Skeletal muscle tissue (tissue), 4 donors: ENCODE results near the gene BNIPL. TPM values are rescaled to one million over a fixed set of nuclear protein-coding genes. Genes with fewer than 3 reads are reported as not detected.

ENCODE experiments used
- H3K27ac ChIP-seq: one replicate; pipeline ENCODE4 v1.7.0; 2013; ENCODE audit warnings: mild to moderate bottlenecking, low read depth, low read length, inconsistent platforms
- H3K27me3 ChIP-seq, 3 donors: one replicate each; pipeline ENCODE4 v1.7.0; 2013; ENCODE audit warnings: low read length in 3 of 3; ENCODE audit not compliant: control insufficient read depth in 3 of 3, insufficient read depth in 3 of 3
- H3K36me3 ChIP-seq, 3 donors: one replicate each; pipeline ENCODE4 v1.7.0; 2013; ENCODE audit warnings: low read length in 3 of 3; ENCODE audit not compliant: control insufficient read depth in 3 of 3, insufficient read depth in 3 of 3
- H3K4me1 ChIP-seq, 3 donors: one replicate each; pipeline ENCODE4 v1.7.0; 2013; ENCODE audit warnings: low read length in 3 of 3, mild to moderate bottlenecking in 3 of 3; ENCODE audit not compliant: control insufficient read depth in 3 of 3, insufficient read depth in 3 of 3
- H3K4me3 ChIP-seq, 3 donors: one replicate each; pipeline ENCODE4 v1.7.0; 2013; ENCODE audit warnings: low read length in 3 of 3
- H3K9ac ChIP-seq, 3 donors: one replicate each; pipeline ENCODE4 v1.7.0; 2013; ENCODE audit warnings: low read length in 3 of 3, mild to moderate bottlenecking in 3 of 3, moderate library complexity in 2 of 3, low read depth in 1 of 3
- H3K9me3 ChIP-seq, 3 donors: one replicate each; pipeline ENCODE4 v1.7.0; 2013; ENCODE audit warnings: low read length in 3 of 3; ENCODE audit not compliant: control insufficient read depth in 3 of 3
- total RNA-seq: library from RNA; depleted of rRNA; stranded (reverse); fragments of >200 nt; gene quantifications from one replicate; pipeline ENCODE4 v1.2.3, GENCODE V29; 2014
- donor health status: Osteomylitis.

BNIPL gene, protein sequence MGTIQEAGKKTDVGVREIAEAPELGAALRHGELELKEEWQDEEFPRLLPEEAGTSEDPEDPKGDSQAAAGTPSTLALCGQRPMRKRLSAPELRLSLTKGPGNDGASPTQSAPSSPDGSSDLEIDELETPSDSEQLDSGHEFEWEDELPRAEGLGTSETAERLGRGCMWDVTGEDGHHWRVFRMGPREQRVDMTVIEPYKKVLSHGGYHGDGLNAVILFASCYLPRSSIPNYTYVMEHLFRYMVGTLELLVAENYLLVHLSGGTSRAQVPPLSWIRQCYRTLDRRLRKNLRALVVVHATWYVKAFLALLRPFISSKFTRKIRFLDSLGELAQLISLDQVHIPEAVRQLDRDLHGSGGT
- 0.52 TPM for total RNA-seq

GRCh38 chr1:151036356-151036755 is at the start of gene BNIPL:
BNIPL (plus strand) TSS chr1:151036586; CDS start chr1:151036726, 140 bp downstream.
- Histone ChIP-seq H3K36me3 (peaks cover 14 to 24% (median 23%) of the 10 kb centered on the region in 3 donors), H3K27ac (no peak within 1 kb of the TSS)

DNA sequence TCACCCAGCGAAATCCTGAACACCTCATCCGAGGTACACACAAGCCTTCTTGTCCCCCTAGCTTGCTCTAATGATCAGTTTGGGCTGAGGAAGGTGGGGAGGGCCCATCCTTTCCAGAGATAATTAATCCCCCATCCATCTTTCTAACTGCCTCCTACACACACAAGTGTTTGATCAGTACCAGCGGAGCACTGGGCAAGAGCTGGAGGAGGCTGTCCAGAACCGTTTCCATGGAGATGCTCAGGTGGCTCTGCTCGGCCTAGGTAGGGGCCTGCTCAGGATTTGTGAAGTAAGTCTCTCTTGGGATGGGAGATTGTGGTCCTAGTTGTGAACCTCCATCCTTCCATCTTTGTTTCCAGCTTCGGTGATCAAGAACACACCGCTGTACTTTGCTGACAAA is 48.5 kb upstream of the BNIPL start:
- Histone ChIP-seq H3K4me1 (peaks cover 0 to 3% (median 0%) of the 10 kb centered on the region in 3 donors), H3K27ac (no peak overlapping the region), H3K4me3 (no peak overlapping the region), H3K9ac (no peak overlapping the region), H3K27me3 (no peaks in the 10 kb centered on the region), H3K9me3 (no peaks in the 10 kb centered on the region), H3K36me3 (no peaks in the 10 kb centered on the region)

More at GRCh38 chr1:151036356-151036755, at the start of gene BNIPL:
- no peak within 1 kb of the TSS for H3K4me3 ChIP-seq
- H3K27me3 ChIP-seq, result no peaks in the 10 kb centered on the region
- no peaks in the 10 kb centered on the region for H3K4me1 ChIP-seq
- no peaks in the 10 kb centered on the region for H3K9me3 ChIP-seq
- no peak within 1 kb of the TSS for H3K9ac ChIP-seq

GRCh38 chr1:150992626-150993025 is 43.8 kb upstream of the BNIPL start:
- Histone ChIP-seq H3K4me3 (no peak overlapping the region), H3K36me3 (peaks cover 5 to 10% (median 9%) of the 10 kb centered on the region in 3 donors), H3K9ac (no peak overlapping the region), H3K27me3 (no peaks in the 10 kb centered on the region), H3K4me1 (peaks cover 9 to 11% (median 9%) of the 10 kb centered on the region in 3 donors), H3K9me3 (no peaks in the 10 kb centered on the region), H3K27ac (no peak overlapping the region)

- Histone ChIP-seq H3K9ac (no peak overlapping the region), H3K9me3 (no peaks in the 10 kb centered on the region)
Measured at GRCh38 chr1:150994248-150994647, 42.1 kb upstream of the BNIPL start.

DNA sequence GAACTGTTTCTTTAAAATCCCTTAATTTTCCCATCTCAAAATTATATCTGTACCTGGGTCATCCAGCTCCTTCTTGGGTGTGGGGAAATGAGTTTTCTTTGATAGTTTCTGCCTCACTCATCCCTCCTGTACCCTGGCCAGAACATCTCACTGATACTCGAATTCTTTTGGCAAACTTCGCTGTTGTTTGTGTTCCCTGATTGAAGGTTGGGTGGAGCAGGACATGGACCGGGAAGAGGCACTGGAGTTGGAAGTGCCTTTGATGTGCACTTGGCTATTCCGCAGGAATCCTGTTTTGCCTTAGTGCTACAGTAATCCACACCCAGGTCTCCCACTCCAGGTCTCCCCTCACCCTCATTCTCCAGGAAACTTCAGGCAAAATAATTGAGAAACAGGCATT is 40.9 kb upstream of the BNIPL start:
- no peaks in the 10 kb centered on the region for H3K27me3 ChIP-seq
- H3K36me3 ChIP-seq, result peaks cover 24 to 30% (median 30%) of the 10 kb centered on the region in 3 donors
- peak overlapping the region in 2 of 3 donors; percentile 35 to 62 for H3K4me3 ChIP-seq
- H3K4me1 ChIP-seq, result peaks cover 9 to 11% (median 9%) of the 10 kb centered on the region in 3 donors
- H3K9ac ChIP-seq, result peak overlapping the region in 2 of 3 donors; percentile 47 to 64
- peak overlapping the region; percentile 15 for H3K27ac ChIP-seq
- H3K9me3 ChIP-seq, result no peaks in the 10 kb centered on the region

More at GRCh38 chr1:150994248-150994647, 42.1 kb upstream of the BNIPL start:
- peaks cover 19 to 21% (median 20%) of the 10 kb centered on the region in 3 donors for H3K36me3 ChIP-seq
- H3K27me3 ChIP-seq, result no peaks in the 10 kb centered on the region
- no peak overlapping the region for H3K4me3 ChIP-seq
- peaks cover 9 to 11% (median 9%) of the 10 kb centered on the region in 3 donors for H3K4me1 ChIP-seq
- H3K27ac ChIP-seq, result no peak overlapping the region

DNA sequence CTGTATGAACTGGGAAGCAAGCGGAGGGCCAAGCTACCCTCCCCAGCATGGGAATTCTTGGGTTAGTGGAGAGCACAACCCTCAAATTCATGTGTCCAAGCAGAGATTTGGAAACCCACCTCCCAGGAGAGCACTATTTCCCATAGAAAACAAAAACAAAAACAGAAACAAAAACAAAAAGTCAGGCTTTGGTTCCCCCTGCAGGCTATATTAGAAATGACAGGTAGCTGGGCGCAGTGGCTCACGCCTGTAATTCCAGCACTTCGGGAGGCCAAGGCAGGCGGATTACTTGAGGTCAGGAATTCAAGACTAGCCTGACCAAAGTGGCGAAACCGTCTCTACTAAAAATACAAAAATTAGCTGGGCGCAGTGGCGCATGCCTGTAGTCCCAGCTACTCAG is 40.5 kb upstream of the BNIPL start:
- peak overlapping the region in 2 of 3 donors; percentile 35 to 62 for H3K4me3 ChIP-seq
- H3K9me3 ChIP-seq, result no peaks in the 10 kb centered on the region
- H3K4me1 ChIP-seq, result peaks cover 9 to 11% (median 9%) of the 10 kb centered on the region in 3 donors
- peaks cover 24 to 33% (median 31%) of the 10 kb centered on the region in 3 donors for H3K36me3 ChIP-seq
- H3K27me3 ChIP-seq, result no peaks in the 10 kb centered on the region
- H3K9ac ChIP-seq, result peak overlapping the region in 2 of 3 donors; percentile 47 to 64
- peak overlapping the region; percentile 15 for H3K27ac ChIP-seq

DNA sequence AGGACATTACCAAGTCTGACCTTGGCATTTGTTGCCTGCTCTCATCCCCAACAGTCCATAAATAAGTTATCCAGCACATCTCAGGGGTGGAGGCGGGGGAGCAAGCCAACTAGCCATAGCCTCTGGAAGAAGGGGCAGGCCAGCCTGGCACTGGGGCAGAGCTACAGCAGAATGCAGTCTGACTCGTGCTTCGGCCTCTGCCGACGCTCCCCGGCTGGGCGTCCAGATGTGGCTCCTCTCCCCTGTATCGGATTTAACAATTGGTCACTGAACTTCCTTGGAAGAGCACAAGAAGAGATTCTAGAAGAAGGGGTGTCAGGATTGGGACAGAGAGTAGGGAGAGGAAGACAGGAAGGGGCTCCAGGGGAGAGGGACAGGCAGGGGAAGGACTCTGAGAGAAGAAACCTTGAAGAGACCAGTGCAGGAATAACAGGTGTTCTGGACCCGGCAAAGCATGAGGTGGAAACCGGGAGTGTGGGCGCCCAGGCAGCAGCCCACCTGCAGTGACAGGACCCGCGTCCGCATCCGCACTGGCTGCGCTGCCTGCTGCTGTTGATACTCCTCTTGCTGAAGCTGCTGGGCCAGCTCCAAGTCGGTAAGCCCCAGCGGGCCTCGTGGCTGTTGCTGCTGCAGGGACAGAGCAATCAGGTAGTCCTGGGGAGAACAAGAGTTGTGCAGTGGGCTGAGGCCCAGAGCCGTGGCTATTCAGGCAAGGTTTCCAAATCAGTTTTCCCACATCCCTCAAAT is 39.1 kb upstream of the BNIPL start:
- H3K9me3 ChIP-seq, result no peaks in the 10 kb centered on the region
- H3K9ac ChIP-seq, result peak overlapping the region in 1 of 3 donors; percentile 8
- H3K4me1 ChIP-seq, result peaks cover 11 to 14% (median 11%) of the 10 kb centered on the region in 3 donors
- H3K4me3 ChIP-seq, result no peak overlapping the region
- no peak overlapping the region for H3K27ac ChIP-seq
- peaks cover 28 to 47% (median 44%) of the 10 kb centered on the region in 3 donors for H3K36me3 ChIP-seq
- no peaks in the 10 kb centered on the region for H3K27me3 ChIP-seq

DNA sequence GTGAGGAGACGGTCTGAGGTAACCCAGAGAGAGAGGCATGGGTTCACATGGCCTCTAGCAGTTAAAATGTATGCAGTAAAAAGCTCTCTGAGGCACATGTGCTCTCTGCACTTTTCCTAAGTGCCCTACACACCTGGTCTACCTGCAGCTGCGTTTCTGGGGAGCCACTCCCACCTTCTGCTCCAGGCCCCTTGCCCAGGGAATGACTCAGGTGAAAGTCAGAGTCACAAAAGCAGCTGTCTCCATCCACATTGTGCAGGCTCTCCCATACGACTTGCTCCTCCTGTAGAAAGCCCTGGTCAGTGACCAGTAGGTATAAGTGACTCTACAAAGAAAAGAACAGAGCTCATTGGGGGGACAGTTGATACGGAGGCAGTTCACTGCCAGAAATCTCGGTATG is 38.4 kb upstream of the BNIPL start:
- Histone ChIP-seq H3K9me3 (no peaks in the 10 kb centered on the region), H3K4me3 (no peak overlapping the region), H3K4me1 (peaks cover 13 to 20% (median 16%) of the 10 kb centered on the region in 3 donors), H3K27me3 (no peaks in the 10 kb centered on the region), H3K27ac (no peak overlapping the region), H3K36me3 (peaks cover 32 to 49% (median 49%) of the 10 kb centered on the region in 3 donors), H3K9ac (no peak overlapping the region)

- peaks cover 32 to 49% (median 49%) of the 10 kb centered on the region in 3 donors for H3K36me3 ChIP-seq
- H3K9ac ChIP-seq, result peak overlapping the region in 1 of 3 donors; percentile 25
- H3K9me3 ChIP-seq, result no peaks in the 10 kb centered on the region
- H3K4me1 ChIP-seq, result peaks cover 16 to 27% (median 21%) of the 10 kb centered on the region in 3 donors
- H3K4me3 ChIP-seq, result no peak overlapping the region
- H3K27ac ChIP-seq, result no peak overlapping the region
- no peaks in the 10 kb centered on the region for H3K27me3 ChIP-seq
Measured at GRCh38 chr1:150999051-150999674, 37.2 kb upstream of the BNIPL start.
